GM12873 (cell line): Measurements from ENCODE around the gene PLEKHB1.

ENCODE experiments used
- TF ChIP-seq, protein P1 (sequence below): IDR thresholded peaks from 2 replicates; pipeline ENCODE4 v1.5.1; 2012; ENCODE audit warnings: low read depth, mild to moderate bottlenecking, moderate library complexity, low read length, control low read depth; ENCODE audit not compliant: insufficient read depth; ENCODE audit errors: missing control alignments

The PLEKHB1 gene

GRCh38 chr11:73653996-73654395 lies 7.6 kb downstream of the PLEKHB1 start:
- TF ChIP-seq, protein P1, sequence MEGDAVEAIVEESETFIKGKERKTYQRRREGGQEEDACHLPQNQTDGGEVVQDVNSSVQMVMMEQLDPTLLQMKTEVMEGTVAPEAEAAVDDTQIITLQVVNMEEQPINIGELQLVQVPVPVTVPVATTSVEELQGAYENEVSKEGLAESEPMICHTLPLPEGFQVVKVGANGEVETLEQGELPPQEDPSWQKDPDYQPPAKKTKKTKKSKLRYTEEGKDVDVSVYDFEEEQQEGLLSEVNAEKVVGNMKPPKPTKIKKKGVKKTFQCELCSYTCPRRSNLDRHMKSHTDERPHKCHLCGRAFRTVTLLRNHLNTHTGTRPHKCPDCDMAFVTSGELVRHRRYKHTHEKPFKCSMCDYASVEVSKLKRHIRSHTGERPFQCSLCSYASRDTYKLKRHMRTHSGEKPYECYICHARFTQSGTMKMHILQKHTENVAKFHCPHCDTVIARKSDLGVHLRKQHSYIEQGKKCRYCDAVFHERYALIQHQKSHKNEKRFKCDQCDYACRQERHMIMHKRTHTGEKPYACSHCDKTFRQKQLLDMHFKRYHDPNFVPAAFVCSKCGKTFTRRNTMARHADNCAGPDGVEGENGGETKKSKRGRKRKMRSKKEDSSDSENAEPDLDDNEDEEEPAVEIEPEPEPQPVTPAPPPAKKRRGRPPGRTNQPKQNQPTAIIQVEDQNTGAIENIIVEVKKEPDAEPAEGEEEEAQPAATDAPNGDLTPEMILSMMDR, result no peak

DNA sequence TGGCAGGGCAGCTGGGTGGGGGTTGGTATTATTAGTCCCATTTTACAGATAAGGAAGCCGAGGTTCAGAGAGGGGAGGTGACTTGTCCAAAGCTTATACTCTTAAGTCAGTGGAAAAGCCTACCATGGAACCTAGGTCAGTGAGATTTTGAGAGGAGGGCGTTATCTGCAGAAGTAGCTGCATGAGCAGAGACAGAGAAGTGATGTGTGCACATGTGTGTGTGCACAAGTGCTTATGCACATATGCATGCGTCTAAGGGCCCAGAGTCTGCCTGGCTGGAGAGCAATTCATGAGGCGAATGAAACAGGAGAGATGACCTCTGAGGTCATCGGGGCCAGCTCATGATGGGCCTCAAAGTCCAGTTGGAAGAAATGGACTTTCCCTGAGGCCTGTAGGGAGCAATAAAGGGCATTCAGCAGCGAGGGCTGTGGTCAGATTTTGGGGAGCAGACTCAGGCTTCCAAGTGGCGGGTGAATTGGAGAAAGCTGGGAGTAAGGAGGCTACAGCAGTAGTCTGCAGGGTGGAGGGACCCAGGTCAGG lies 8.2 kb downstream of the PLEKHB1 start:
- TF ChIP-seq, protein P1, result no peak

GRCh38 chr11:73655686-73656085 lies 9.3 kb downstream of the PLEKHB1 start:
- TF ChIP-seq, protein P1, result no peak

DNA sequence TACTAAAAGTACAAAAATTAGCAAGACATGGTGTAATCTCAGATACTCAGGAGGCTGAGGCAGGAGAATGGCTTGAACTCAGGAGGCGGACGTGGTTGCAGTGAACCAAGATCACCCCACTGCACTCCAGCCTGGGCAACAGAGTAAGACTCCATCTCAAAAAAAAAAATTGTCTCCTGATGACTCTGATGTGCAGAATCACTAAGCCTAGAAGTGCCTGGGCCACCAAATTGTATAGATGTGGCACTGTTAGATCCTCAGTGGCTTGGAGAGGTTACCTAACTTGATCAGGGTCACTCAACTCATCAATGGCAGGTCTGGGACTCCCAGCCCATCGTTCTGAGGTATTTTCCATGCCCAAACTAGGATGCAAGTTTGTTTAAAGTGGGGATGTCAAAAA lies 10.6 kb downstream of the PLEKHB1 start:
- TF ChIP-seq, protein P1, result no peak

DNA sequence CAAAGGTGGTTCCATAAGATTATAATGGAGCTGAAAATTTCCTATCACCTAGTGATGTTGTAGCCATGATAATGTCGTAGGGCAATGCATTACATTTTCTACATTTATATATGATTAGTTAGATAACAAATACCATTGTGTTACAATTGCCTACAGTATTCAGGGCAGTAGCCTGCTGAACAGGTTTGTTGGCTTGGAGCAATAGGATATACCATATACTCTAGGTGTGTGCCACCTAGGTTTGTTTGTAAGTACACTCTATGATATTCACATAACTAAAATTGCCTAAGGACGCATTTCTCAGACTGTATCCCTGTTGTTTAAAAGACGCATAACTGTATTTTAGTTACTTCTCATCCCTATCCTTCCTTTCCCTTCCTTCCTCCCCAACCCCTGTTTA lies 13.6 kb downstream of the PLEKHB1 start:
- TF ChIP-seq, protein P1, result no peak

DNA sequence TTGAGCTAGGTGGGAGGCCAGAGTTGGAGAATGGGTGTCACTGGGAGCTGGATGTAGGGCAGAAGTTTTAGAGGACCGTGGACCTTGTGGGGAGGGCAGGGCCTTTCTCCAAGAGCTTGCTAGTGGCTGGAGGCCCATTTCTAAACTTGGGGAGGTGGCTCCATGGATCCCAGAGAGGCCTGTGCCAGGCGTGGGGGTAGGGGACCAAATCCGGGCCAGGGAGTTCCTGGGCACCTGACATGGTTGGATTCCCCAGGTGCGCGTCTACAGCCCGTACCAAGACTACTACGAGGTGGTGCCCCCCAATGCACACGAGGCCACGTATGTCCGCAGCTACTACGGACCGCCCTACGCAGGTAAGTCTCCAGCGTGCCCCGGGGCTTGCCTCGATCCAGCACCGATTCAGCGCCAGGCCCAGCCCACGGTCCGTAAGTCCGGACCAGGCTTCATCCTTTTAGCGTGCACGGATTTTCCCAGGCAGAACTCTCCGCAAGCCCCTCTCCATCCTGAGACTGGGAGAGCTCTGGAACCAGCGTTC lies 14.2 kb downstream of the PLEKHB1 start:
- TF ChIP-seq, protein P1, result no peak

DNA sequence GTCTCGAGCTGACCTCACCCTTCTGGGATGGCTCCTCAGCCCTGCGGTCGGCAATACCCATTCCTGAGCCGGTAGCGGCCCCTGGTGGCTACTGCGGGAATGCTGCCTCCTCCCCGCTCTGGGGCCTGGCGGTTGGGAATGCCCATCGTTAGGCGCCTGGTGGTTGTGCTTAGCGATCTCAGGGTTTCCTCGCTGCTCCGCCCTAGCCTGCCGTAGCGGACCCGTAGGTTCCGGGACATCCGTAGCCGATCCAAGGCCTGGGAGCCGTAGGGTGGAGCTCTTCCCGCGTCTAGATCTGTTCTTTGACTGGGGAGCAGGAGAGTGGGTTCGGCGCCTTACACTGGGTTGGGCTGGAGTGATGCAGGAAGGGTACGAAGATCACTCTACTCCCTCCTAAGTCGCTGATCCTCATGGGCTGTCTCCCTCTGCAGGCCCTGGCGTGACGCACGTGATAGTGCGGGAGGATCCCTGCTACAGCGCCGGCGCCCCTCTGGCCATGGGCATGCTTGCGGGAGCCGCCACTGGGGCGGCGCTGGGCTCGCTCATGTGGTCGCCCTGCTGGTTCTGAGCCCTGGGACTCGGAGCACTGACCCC lies 14.8 kb downstream of the PLEKHB1 start:
- TF ChIP-seq, protein P1, result peak; percentile 98
